Fibroblast of lung (primary cell): Measurements from ENCODE around the gene KRTAP3-1.

Experiments used
- EZH2 ChIP-seq: IDR thresholded peaks from 2 replicates; pipeline ENCODE4 v1.5.1; 2012; ENCODE audit warnings: low read length, control low read depth, mild to moderate bottlenecking; ENCODE audit errors: missing control alignments
- TF ChIP-seq, protein P1 (sequence below), 2 donors: IDR thresholded peaks in 1 of 2; conservative IDR thresholded peaks in 1 of 2; 1 replicate in 1 of 2; 2 replicates in 1 of 2; pipeline ENCODE4 v1.5.1; 2011 to 2012; ENCODE audit warnings: low read length in 2 of 2, control low read depth in 1 of 2, inconsistent platforms in 1 of 2, low read depth in 1 of 2, mild to moderate bottlenecking in 1 of 2

DNA sequence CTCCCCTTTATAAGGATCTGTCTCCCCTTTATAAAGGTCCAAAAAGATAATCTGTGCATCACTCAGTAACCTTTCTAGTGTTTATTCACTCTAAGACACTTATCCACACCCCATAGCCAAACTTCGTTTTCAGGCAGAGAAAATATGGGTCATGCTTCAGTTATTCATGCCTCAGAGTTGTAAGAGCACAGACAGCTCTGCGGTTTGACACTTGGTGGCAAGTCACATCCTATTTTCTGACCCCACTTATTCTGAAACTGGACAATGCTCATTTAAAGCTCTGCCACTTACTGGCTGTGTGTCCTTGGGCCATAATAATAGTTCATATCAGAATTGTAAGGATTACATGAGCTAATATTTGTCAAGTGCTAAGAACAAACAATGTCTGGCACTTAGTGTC, 40.2 kb upstream of the KRTAP3-1 start:
- TF ChIP-seq, protein P1, sequence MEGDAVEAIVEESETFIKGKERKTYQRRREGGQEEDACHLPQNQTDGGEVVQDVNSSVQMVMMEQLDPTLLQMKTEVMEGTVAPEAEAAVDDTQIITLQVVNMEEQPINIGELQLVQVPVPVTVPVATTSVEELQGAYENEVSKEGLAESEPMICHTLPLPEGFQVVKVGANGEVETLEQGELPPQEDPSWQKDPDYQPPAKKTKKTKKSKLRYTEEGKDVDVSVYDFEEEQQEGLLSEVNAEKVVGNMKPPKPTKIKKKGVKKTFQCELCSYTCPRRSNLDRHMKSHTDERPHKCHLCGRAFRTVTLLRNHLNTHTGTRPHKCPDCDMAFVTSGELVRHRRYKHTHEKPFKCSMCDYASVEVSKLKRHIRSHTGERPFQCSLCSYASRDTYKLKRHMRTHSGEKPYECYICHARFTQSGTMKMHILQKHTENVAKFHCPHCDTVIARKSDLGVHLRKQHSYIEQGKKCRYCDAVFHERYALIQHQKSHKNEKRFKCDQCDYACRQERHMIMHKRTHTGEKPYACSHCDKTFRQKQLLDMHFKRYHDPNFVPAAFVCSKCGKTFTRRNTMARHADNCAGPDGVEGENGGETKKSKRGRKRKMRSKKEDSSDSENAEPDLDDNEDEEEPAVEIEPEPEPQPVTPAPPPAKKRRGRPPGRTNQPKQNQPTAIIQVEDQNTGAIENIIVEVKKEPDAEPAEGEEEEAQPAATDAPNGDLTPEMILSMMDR (conservative IDR thresholded peaks at IDR 0.05 in 1 of 2, IDR thresholded peaks at IDR 0.05 in 1 of 2; ENCODE audit: low read depth in 1 of 2, low read length in 2 of 2) = no peak
- no peak for TF ChIP-seq EZH2
